Head of caudate nucleus (tissue), 42 donors: Measurements from ENCODE around the gene RBMS1.
A peak's percentile ranks its signal among the peaks of the same experiment; 100 is the strongest.

ENCODE experiments used
- DNase-seq, 42 donors: peaks; one replicate each; pipeline versions ENCODE4 v3.0.0 to v3.0.0-alpha.2; 2020 to 2021; ENCODE audit warnings: mixed read lengths in 7 of 42
- intact Hi-C: fragments of 100-400 bp; cut with DNase I; formaldehyde crosslinking; loops from one replicate; pipeline ENCODE4 v1.15.0; 2022

The RBMS1 gene

GRCh38 chr2:160306985-160307384, 186.6 kb downstream of the RBMS1 start:
- no peak for DNase-seq
- intact Hi-C loops = no loop called here

GRCh38 chr2:160305081-160305750, 188.4 kb downstream of the RBMS1 start:
- DNase-seq = no peak
- intact Hi-C loops = no loop called here

GRCh38 chr2:160303527-160303926, 190.1 kb downstream of the RBMS1 start:
- no peak for DNase-seq
- intact Hi-C loops = no loop called here

- intact Hi-C loops = no loop called here
- DNase-seq = no peak
Measured at GRCh38 chr2:160303076-160303475, 190.5 kb downstream of the RBMS1 start.

- DNase-seq = peak in 7 of 42 donors; percentile 19 to 58 (median 33)
- intact Hi-C loops = no loop called here
Measured at GRCh38 chr2:160301420-160301819, 192.2 kb downstream of the RBMS1 start.

GRCh38 chr2:160300203-160300602, 193.4 kb downstream of the RBMS1 start:
- DNase-seq = no peak
- intact Hi-C loops = no loop called here

GRCh38 chr2:160299540-160299939, 194.1 kb downstream of the RBMS1 start:
- DNase-seq = no peak
- intact Hi-C loops = no loop called here

- intact Hi-C loops = no loop called here
- no peak for DNase-seq
Measured at GRCh38 chr2:160298960-160299359, 194.6 kb downstream of the RBMS1 start.

- intact Hi-C loops = no loop called here
- no peak for DNase-seq
Measured at GRCh38 chr2:160295519-160296207, 197.9 kb downstream of the RBMS1 start.

GRCh38 chr2:160294889-160295288, 198.7 kb downstream of the RBMS1 start:
- intact Hi-C loops = no loop called here
- DNase-seq = no peak

GRCh38 chr2:160294339-160294803, 199.2 kb downstream of the RBMS1 start:
- peak in 30 of 42 donors; percentile 8 to 79 (median 50) for DNase-seq
- intact Hi-C loops = no loop called here

GRCh38 chr2:160293391-160294091, 200.1 kb downstream of the RBMS1 start:
- DNase-seq = no peak
- intact Hi-C loops = no loop called here

GRCh38 chr2:160292225-160292624, 201.4 kb downstream of the RBMS1 start:
- no peak for DNase-seq
- intact Hi-C loops = no loop called here

GRCh38 chr2:160291382-160291781, 202.2 kb downstream of the RBMS1 start:
- intact Hi-C loops = no loop called here

GRCh38 chr2:160290598-160290997, 203.0 kb downstream of the RBMS1 start:
- intact Hi-C loops = no loop called here
- DNase-seq = no peak

More at GRCh38 chr2:160291382-160291781, 202.2 kb downstream of the RBMS1 start:
- DNase-seq = no peak

- intact Hi-C loops = no loop called here
- DNase-seq = no peak
Measured at GRCh38 chr2:160289831-160290230, 203.8 kb downstream of the RBMS1 start.

GRCh38 chr2:160289126-160289525, 204.5 kb downstream of the RBMS1 start:
- no peak for DNase-seq
- intact Hi-C loops = no loop called here

- DNase-seq = no peak
- intact Hi-C loops = no loop called here
Measured at GRCh38 chr2:160288324-160288723, 205.3 kb downstream of the RBMS1 start.

- no peak for DNase-seq
- intact Hi-C loops = no loop called here
Measured at GRCh38 chr2:160287476-160287875, 206.1 kb downstream of the RBMS1 start.

- DNase-seq = no peak
- intact Hi-C loops = no loop called here
Measured at GRCh38 chr2:160286551-160286950, 207.1 kb downstream of the RBMS1 start.
